A549 (cell line): ENCODE measurements around the gene SERPINB12. TPM values are rescaled to one million over a fixed set of nuclear protein-coding genes. Genes with fewer than 3 reads are reported as not detected.

Experiments
- ATAC-seq, 2 experiments: fragments of 200-7000 bp in 1 of 2; fragments of >200 bp in 1 of 2; cut with Nextera tagmentation in 1 of 2; cut with Tn5 transposase in 1 of 2; 3 replicates each; pipeline versions ENCODE4 v1.8.0 to v1.9.1; 2018 to 2020; ENCODE audit warnings: mild to moderate bottlenecking in 1 of 2, moderate library complexity in 1 of 2
- CTCF ChIA-PET: fragments of 300-600 bp; sonication (Branson Sonifier 250); formaldehyde crosslinking; extraction: SDS; loops from one replicate; lab custom pipeline; 2021; ENCODE audit warnings: antibody characterized with exemption, inconsistent platforms; lab: Yijun Ruan, JAX
- POLR2A ChIA-PET: fragments of 350-600 bp; formaldehyde crosslinking; extraction: SDS; loops from one replicate; lab custom pipeline; 2021; ENCODE audit warnings: antibody characterized with exemption, inconsistent platforms; lab: Yijun Ruan, JAX
- DNase-seq, 2 experiments: peaks; one replicate each; pipeline versions ENCODE4 v3.0.0 to v3.0.0-alpha.2; 2011 to 2016; ENCODE audit warnings: low read depth in 1 of 2, low spot score in 1 of 2
- FAIRE-seq: peaks from 2 replicates; lab custom pipeline; 2011; peaks lifted over from hg19 to GRCh38; lab: Jason Lieb, UNC
- H3K27ac ChIP-seq, 2 experiments: fragments of >200 bp; sonication (Bioruptor Twin); formaldehyde crosslinking; 3 replicates each; pipeline ENCODE4 v1.5.1; 2016 to 2017
- H3K4me1 ChIP-seq: fragments of >200 bp; sonication (Bioruptor Twin); formaldehyde crosslinking; 3 replicates; pipeline ENCODE4 v1.6.1; 2016
- H3K4me2 ChIP-seq: fragments of >200 bp; sonication (Bioruptor Twin); formaldehyde crosslinking; 3 replicates; pipeline ENCODE4 v1.6.1; 2016
- H3K4me3 ChIP-seq: fragments of >200 bp; sonication (Bioruptor Twin); formaldehyde crosslinking; 3 replicates; pipeline ENCODE4 v1.5.1; 2016
- H3K9me3 ChIP-seq: fragments of >200 bp; sonication (Bioruptor Twin); formaldehyde crosslinking; 3 replicates; pipeline ENCODE4 v1.6.1; 2016
- BHLHE40 ChIP-seq: IDR thresholded peaks from 2 replicates; pipeline ENCODE4 v1.6.1; 2012; ENCODE audit warnings: low read depth, low read length, inconsistent platforms
- CBX2 ChIP-seq: fragments of 200-600 bp; sonication (generic); IDR thresholded peaks from 2 replicates; pipeline ENCODE4 v1.6.1; 2016; ENCODE audit warnings: low read depth, mild to moderate bottlenecking, borderline replicate concordance
- CEBPB ChIP-seq, 2 experiments: fragments of >200 bp in 1 of 2; sonication (Bioruptor Twin) in 1 of 2; formaldehyde crosslinking in 1 of 2; IDR thresholded peaks; 2 replicates each; pipeline ENCODE4 v1.6.1; 2012 to 2016
- CHD2 ChIP-seq: fragments of 150-350 bp; IDR thresholded peaks from 2 replicates; pipeline ENCODE4 v1.6.1; 2014; ENCODE audit warnings: low read length; ENCODE audit not compliant: partially characterized antibody
- EHF ChIP-seq: fragments of 250-450 bp; sonication (Bioruptor Pico); IDR thresholded peaks from 2 replicates; pipeline ENCODE4 v1.5.0; 2020; ENCODE audit warnings: mild to moderate bottlenecking
- EHMT2 ChIP-seq: fragments of 200-600 bp; sonication (generic); IDR thresholded peaks from 2 replicates; pipeline ENCODE4 v1.6.1; 2016; ENCODE audit warnings: antibody characterized with exemption, low read depth, mild to moderate bottlenecking, moderate library complexity
- FOXS1 ChIP-seq: fragments of 250-450 bp; sonication (Bioruptor Pico); IDR thresholded peaks from 2 replicates; pipeline ENCODE4 v1.5.0; 2020; ENCODE audit warnings: mild to moderate bottlenecking, moderate library complexity
- GATA3 ChIP-seq: IDR thresholded peaks from 2 replicates; pipeline ENCODE4 v1.6.1; 2012; ENCODE audit warnings: borderline replicate concordance
- HDAC2 ChIP-seq: fragments of 200-600 bp; sonication (generic); IDR thresholded peaks from 2 replicates; pipeline ENCODE4 v1.6.1; 2016
- HOXB13 ChIP-seq: fragments of 250-450 bp; sonication (Bioruptor Pico); IDR thresholded peaks from 2 replicates; pipeline ENCODE4 v1.5.0; 2020; ENCODE audit warnings: low read depth, mild to moderate bottlenecking, moderate library complexity
- HOXB5 ChIP-seq: fragments of 250-450 bp; sonication (Bioruptor Pico); IDR thresholded peaks from 2 replicates; pipeline ENCODE4 v1.5.0; 2020; ENCODE audit warnings: mild to moderate bottlenecking, moderate library complexity
- JUN ChIP-seq, 2 experiments: fragments of >200 bp; sonication (Bioruptor Twin); formaldehyde crosslinking; IDR thresholded peaks; 2 replicates in 1 of 2; 3 replicates in 1 of 2; pipeline ENCODE4 v1.6.1; 2016 to 2017
- MAFK ChIP-seq: fragments of 450-650 bp; IDR thresholded peaks from 2 replicates; pipeline ENCODE4 v1.6.1; 2014; ENCODE audit not compliant: partially characterized antibody
- NFE2L2 ChIP-seq: fragments of 150-350 bp; conservative IDR thresholded peaks from 2 replicates; pipeline ENCODE4 v1.6.1; 2014; ENCODE audit warnings: low read length
- PHF8 ChIP-seq: fragments of 200-600 bp; sonication (generic); IDR thresholded peaks from 2 replicates; pipeline ENCODE4 v1.6.1; 2016; ENCODE audit warnings: low read depth, mild to moderate bottlenecking, antibody characterized with exemption, moderate library complexity, borderline replicate concordance
- POLR2AphosphoS2 ChIP-seq: conservative IDR thresholded peaks from 2 replicates; pipeline ENCODE4 v1.6.1; 2012; ENCODE audit warnings: low read length, improper control_type of control experiment, inconsistent platforms
- RAD21 ChIP-seq, 2 experiments: fragments of >200 bp in 1 of 2; sonication (Bioruptor Twin) in 1 of 2; formaldehyde crosslinking in 1 of 2; IDR thresholded peaks in 1 of 2; conservative IDR thresholded peaks in 1 of 2; 2 replicates in 1 of 2; 3 replicates in 1 of 2; pipeline ENCODE4 v1.6.1; 2012 to 2018; ENCODE audit warnings: inconsistent platforms in 1 of 2
- RARB ChIP-seq: fragments of 250-450 bp; sonication (Bioruptor Pico); IDR thresholded peaks from 2 replicates; pipeline ENCODE4 v1.8.0; 2021; ENCODE audit warnings: mild to moderate bottlenecking, moderate library complexity
- RCOR1 ChIP-seq: fragments of 150-350 bp; IDR thresholded peaks from 2 replicates; pipeline ENCODE4 v1.6.1; 2014; ENCODE audit warnings: antibody characterized with exemption, low read length, low read depth
- RNF2 ChIP-seq: fragments of 200-600 bp; sonication (generic); IDR thresholded peaks from 2 replicates; pipeline ENCODE4 v1.6.1; 2016; ENCODE audit warnings: low read depth, mild to moderate bottlenecking, antibody characterized with exemption, moderate library complexity, borderline replicate concordance
- SREBF2 ChIP-seq: fragments of 450-650 bp; IDR thresholded peaks from 2 replicates; pipeline ENCODE4 v1.6.1; 2014; ENCODE audit warnings: mild to moderate bottlenecking, moderate library complexity
- ZC3H11A ChIP-seq: fragments of 450-650 bp; IDR thresholded peaks from 2 replicates; pipeline ENCODE4 v1.6.1; 2014; ENCODE audit warnings: antibody characterized with exemption, mild to moderate bottlenecking
- ZFP36 ChIP-seq: fragments of 450-650 bp; IDR thresholded peaks from 2 replicates; pipeline ENCODE4 v1.6.1; 2014; ENCODE audit warnings: borderline replicate concordance; ENCODE audit not compliant: partially characterized antibody
- ZNF302 ChIP-seq: fragments of 250-450 bp; sonication (Bioruptor Pico); IDR thresholded peaks from 2 replicates; pipeline ENCODE4 v1.9.0; 2021; ENCODE audit warnings: inconsistent platforms, mild to moderate bottlenecking, moderate library complexity
- ZSCAN20 ChIP-seq: fragments of 250-450 bp; sonication (Bioruptor Pico); IDR thresholded peaks from 2 replicates; pipeline ENCODE4 v1.8.0; 2022; ENCODE audit warnings: mild to moderate bottlenecking, moderate library complexity
- WGBS: methylation state at CpG from one replicate; pipeline ENCODE4 v1.1.6; 2017; ENCODE audit errors: missing lambda C conversion rate; 5-methylcytosine and 5-hydroxymethylcytosine counted together
- polyA plus RNA-seq, 4 experiments: library from polyadenylated mRNA; depleted of rRNA in 3 of 4; stranded (reverse); fragments of >200 nt; fragmentation: RNase III in 1 of 4; extraction: RNeasy Plus Mini Kit Qiagen cat#74134 plus additional on column Dnase treatment in 1 of 4; gene quantifications; 2 replicates in 3 of 4; 3 replicates in 1 of 4; pipeline ENCODE4 v1.2.3, GENCODE V29; 2011 to 2017
- TF ChIP-seq, protein P1 (sequence below): fragments of >200 bp; sonication (Bioruptor Twin); formaldehyde crosslinking; IDR thresholded peaks from 3 replicates; pipeline ENCODE4 v1.5.1; 2016
- TF ChIP-seq, protein P2 (sequence below): fragments of >200 bp; sonication (Bioruptor Twin); formaldehyde crosslinking; IDR thresholded peaks from 3 replicates; pipeline ENCODE4 v1.6.1; 2016
- TF ChIP-seq, protein P3 (sequence below): fragments of 450-650 bp; IDR thresholded peaks from 2 replicates; pipeline ENCODE4 v1.6.1; 2014; ENCODE audit warnings: antibody characterized with exemption
- TF ChIP-seq, protein P4 (sequence below): IDR thresholded peaks from 2 replicates; pipeline ENCODE4 v1.6.1; 2012

Gene SERPINB12
- polyA plus RNA-seq, 2 of the 4 experiments (the other 2 are of a cell fraction), result not detected

DNA sequence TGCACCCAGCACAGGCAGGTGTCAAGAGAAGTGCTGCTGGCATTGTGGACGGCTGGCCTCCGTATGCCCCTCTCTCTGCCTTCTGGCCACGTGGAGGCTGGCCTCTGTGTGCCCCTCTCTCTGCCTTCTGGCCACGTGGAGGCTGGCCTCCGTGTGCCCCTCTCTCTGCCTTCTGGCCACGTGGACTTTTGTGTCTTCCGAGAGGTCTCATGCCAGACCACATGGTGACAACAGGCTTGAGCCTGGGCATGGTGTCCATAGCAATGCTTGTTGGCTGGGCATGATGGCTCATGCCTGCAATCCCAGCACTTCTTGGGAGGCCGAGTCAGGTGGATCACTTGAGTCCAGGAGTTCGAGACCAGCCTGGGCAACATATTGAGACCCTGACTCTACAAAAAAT is 25.7 kb downstream of the SERPINB12 start:
- no peak for FAIRE-seq
- H3K27ac ChIP-seq, result no peak overlapping the region
- no peak for DNase-seq
- H3K4me1 ChIP-seq, result no peaks in the 10 kb centered on the region
- TF ChIP-seq CEBPB (IDR thresholded peaks at IDR 0.05) (no peak), ZFP36 (no peak), RCOR1 (no peak), RAD21 (conservative IDR thresholded peaks at IDR 0.05 in 1 of 2, IDR thresholded peaks at IDR 0.05 in 1 of 2) (no peak), GATA3 (no peak), ZSCAN20 (CRISPR knock-in tag) (no peak), ZC3H11A (no peak), CHD2 (no peak), EHF (CRISPR knock-in tag) (no peak), HOXB13 (CRISPR knock-in tag) (no peak), JUN (IDR thresholded peaks at IDR 0.05) (no peak), PHF8 (no peak), RARB (no peak), EHMT2 (no peak), BHLHE40 (no peak), SREBF2 (no peak), FOXS1 (CRISPR knock-in tag) (no peak), ZNF302 (CRISPR knock-in tag) (no peak)
- TF ChIP-seq, protein P1, sequence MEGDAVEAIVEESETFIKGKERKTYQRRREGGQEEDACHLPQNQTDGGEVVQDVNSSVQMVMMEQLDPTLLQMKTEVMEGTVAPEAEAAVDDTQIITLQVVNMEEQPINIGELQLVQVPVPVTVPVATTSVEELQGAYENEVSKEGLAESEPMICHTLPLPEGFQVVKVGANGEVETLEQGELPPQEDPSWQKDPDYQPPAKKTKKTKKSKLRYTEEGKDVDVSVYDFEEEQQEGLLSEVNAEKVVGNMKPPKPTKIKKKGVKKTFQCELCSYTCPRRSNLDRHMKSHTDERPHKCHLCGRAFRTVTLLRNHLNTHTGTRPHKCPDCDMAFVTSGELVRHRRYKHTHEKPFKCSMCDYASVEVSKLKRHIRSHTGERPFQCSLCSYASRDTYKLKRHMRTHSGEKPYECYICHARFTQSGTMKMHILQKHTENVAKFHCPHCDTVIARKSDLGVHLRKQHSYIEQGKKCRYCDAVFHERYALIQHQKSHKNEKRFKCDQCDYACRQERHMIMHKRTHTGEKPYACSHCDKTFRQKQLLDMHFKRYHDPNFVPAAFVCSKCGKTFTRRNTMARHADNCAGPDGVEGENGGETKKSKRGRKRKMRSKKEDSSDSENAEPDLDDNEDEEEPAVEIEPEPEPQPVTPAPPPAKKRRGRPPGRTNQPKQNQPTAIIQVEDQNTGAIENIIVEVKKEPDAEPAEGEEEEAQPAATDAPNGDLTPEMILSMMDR, result no peak
- TF ChIP-seq, protein P2, sequence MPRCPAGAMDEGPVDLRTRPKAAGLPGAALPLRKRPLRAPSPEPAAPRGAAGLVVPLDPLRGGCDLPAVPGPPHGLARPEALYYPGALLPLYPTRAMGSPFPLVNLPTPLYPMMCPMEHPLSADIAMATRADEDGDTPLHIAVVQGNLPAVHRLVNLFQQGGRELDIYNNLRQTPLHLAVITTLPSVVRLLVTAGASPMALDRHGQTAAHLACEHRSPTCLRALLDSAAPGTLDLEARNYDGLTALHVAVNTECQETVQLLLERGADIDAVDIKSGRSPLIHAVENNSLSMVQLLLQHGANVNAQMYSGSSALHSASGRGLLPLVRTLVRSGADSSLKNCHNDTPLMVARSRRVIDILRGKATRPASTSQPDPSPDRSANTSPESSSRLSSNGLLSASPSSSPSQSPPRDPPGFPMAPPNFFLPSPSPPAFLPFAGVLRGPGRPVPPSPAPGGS, result no peak
- WGBS, result 26% methylated on average over 8 of the region's 9 CpGs
- no peaks in the 10 kb centered on the region for H3K9me3 ChIP-seq
- no peak for ATAC-seq
- H3K4me3 ChIP-seq, result no peak overlapping the region
- POLR2A ChIA-PET, result no interaction called here
- no peak overlapping the region for H3K4me2 ChIP-seq
- CTCF ChIA-PET, result interaction anchor here (7.3 kb wide), 1 partner anchor 11 kb away, joined by 31 read pairs; no protein-coding TSS in a partner anchor

DNA sequence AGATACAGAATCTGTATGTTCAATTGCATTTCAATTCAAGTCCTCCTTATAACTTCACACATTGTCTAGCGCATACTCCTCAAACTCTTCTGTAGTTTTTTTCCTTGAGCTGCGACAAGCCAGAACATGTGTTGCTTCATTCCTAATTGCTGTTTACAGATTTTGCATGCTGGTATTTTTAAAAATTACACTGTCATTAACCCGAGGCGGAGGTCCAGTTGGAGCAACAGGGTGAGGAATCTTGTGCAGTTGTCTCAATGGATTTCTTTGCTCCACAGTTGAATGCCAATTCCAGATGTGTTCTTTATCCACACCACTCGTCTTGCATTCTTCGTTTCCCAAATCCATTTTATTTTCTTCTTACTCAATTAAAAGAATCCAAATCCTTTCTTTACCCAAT is 28.6 kb downstream of the SERPINB12 start:
- CTCF ChIA-PET, result no interaction called here
- Histone ChIP-seq H3K9me3 (no peaks in the 10 kb centered on the region), H3K4me1 (no peaks in the 10 kb centered on the region), H3K4me2 (no peak overlapping the region), H3K4me3 (no peak overlapping the region), H3K27ac (no peak overlapping the region)
- FAIRE-seq (no peak), DNase-seq (no peak), ATAC-seq (no peak)
- 43% methylated on average over 6 of the region's 6 CpGs for WGBS
- TF ChIP-seq EHF (CRISPR knock-in tag) (no peak), MAFK (no peak), RNF2 (no peak), HOXB5 (CRISPR knock-in tag) (no peak), RAD21 (conservative IDR thresholded peaks at IDR 0.05 in 1 of 2, IDR thresholded peaks at IDR 0.05 in 1 of 2) (no peak), CBX2 (no peak), GATA3 (no peak), POLR2AphosphoS2 (no peak), NFE2L2 (no peak), ZC3H11A (no peak), HDAC2 (no peak)
- TF ChIP-seq, protein P2, result no peak
- TF ChIP-seq, protein P3, sequence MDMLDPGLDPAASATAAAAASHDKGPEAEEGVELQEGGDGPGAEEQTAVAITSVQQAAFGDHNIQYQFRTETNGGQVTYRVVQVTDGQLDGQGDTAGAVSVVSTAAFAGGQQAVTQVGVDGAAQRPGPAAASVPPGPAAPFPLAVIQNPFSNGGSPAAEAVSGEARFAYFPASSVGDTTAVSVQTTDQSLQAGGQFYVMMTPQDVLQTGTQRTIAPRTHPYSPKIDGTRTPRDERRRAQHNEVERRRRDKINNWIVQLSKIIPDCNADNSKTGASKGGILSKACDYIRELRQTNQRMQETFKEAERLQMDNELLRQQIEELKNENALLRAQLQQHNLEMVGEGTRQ, result no peak
- TF ChIP-seq, protein P4, sequence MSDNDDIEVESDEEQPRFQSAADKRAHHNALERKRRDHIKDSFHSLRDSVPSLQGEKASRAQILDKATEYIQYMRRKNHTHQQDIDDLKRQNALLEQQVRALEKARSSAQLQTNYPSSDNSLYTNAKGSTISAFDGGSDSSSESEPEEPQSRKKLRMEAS, result no peak
- POLR2A ChIA-PET, result no interaction called here
